ENCODE measurements around the gene ARHGAP42. TPM values are rescaled to one million over a fixed set of nuclear protein-coding genes. Genes with fewer than 3 reads are reported as not detected.
A peak's percentile ranks its signal among the peaks of the same experiment; 100 is the strongest.

ARHGAP42 gene
- total and polyA plus RNA-seq, 2 experiments from 2014 or later, result 64.8 to 135 TPM

- no peak for DNase-seq (ENCODE audit: low read depth in 1 of 2, low spot score in 1 of 2)
- peaks cover 40% of the 10 kb centered on the region for H3K4me1 ChIP-seq (ENCODE audit: low read depth)
- H3K4me3 ChIP-seq, result no peak overlapping the region
- H3K27ac ChIP-seq, result no peak overlapping the region
- no peaks in the 10 kb centered on the region for H3K9me3 ChIP-seq (ENCODE audit: low read depth)
- no peaks in the 10 kb centered on the region for H3K27me3 ChIP-seq
- H3K36me3 ChIP-seq, result no peaks in the 10 kb centered on the region
- TF ChIP-seq CTCF (IDR thresholded peaks at IDR 0.05; ENCODE audit: low read depth, low read length), result no peak
These were observed 178.5 kb downstream of the ARHGAP42 start for GRCh38 chr11:100865443-100866065.

GRCh38 chr11:100866453-100866852 is 179.4 kb downstream of the ARHGAP42 start:
- TF ChIP-seq CTCF (IDR thresholded peaks at IDR 0.05; ENCODE audit: low read depth, low read length), result no peak
- Histone ChIP-seq H3K27ac (no peak overlapping the region), H3K27me3 (no peaks in the 10 kb centered on the region), H3K4me1 (ENCODE audit: low read depth) (peaks cover 40% of the 10 kb centered on the region), H3K4me3 (no peak overlapping the region), H3K36me3 (no peaks in the 10 kb centered on the region), H3K9me3 (ENCODE audit: low read depth) (no peaks in the 10 kb centered on the region)
- no peak for DNase-seq (ENCODE audit: low read depth in 1 of 2, low spot score in 1 of 2)

- no peak for DNase-seq (ENCODE audit: low read depth in 1 of 2, low spot score in 1 of 2)
- no peaks in the 10 kb centered on the region for H3K36me3 ChIP-seq
- TF ChIP-seq CTCF (IDR thresholded peaks at IDR 0.05; ENCODE audit: low read depth, low read length), result no peak
These were observed 180.5 kb downstream of the ARHGAP42 start for GRCh38 chr11:100867606-100868005.

GRCh38 chr11:100869328-100869727 is 182.2 kb downstream of the ARHGAP42 start:
- H3K27me3 ChIP-seq, result no peaks in the 10 kb centered on the region
- peaks cover 29% of the 10 kb centered on the region for H3K4me1 ChIP-seq (ENCODE audit: low read depth)
- H3K4me3 ChIP-seq, result no peak overlapping the region
- TF ChIP-seq CTCF (IDR thresholded peaks at IDR 0.05; ENCODE audit: low read depth, low read length), result no peak
- no peaks in the 10 kb centered on the region for H3K9me3 ChIP-seq (ENCODE audit: low read depth)
- no peak for DNase-seq (ENCODE audit: low read depth in 1 of 2, low spot score in 1 of 2)
- no peak overlapping the region for H3K27ac ChIP-seq
- H3K36me3 ChIP-seq, result no peaks in the 10 kb centered on the region

More at GRCh38 chr11:100867606-100868005, 180.5 kb downstream of the ARHGAP42 start:
- Histone ChIP-seq H3K4me3 (no peak overlapping the region), H3K27me3 (no peaks in the 10 kb centered on the region), H3K9me3 (ENCODE audit: low read depth) (no peaks in the 10 kb centered on the region), H3K4me1 (ENCODE audit: low read depth) (peaks cover 40% of the 10 kb centered on the region), H3K27ac (no peak overlapping the region)

- no peak overlapping the region for H3K4me3 ChIP-seq
- no peak for DNase-seq (ENCODE audit: low read depth in 1 of 2, low spot score in 1 of 2)
- H3K27me3 ChIP-seq, result no peaks in the 10 kb centered on the region
- H3K36me3 ChIP-seq, result no peaks in the 10 kb centered on the region
- no peaks in the 10 kb centered on the region for H3K9me3 ChIP-seq (ENCODE audit: low read depth)
- peaks cover 29% of the 10 kb centered on the region for H3K4me1 ChIP-seq (ENCODE audit: low read depth)
- no peak for TF ChIP-seq CTCF (IDR thresholded peaks at IDR 0.05; ENCODE audit: low read depth, low read length)
- H3K27ac ChIP-seq, result peak overlapping the region; percentile 6
These were observed 183.1 kb downstream of the ARHGAP42 start for GRCh38 chr11:100870138-100870537.
